NCI-H2029 treated with DMSO at 0.1 percent for 48 hours (cell line): ENCODE measurements around the gene MED12L.

Experiments used
- DNase-seq: peaks from one replicate; lab custom pipeline; 2025; lab: John Stamatoyannopoulos, UW

The MED12L gene

GRCh38 chr3:151425627-151426340 lies 340.3 kb downstream of the MED12L start:
- DNase-seq, result no peak

GRCh38 chr3:151426341-151426657 lies 340.8 kb downstream of the MED12L start:
- DNase-seq, result no peak

GRCh38 chr3:151428386-151428785 lies 342.9 kb downstream of the MED12L start:
- no peak for DNase-seq

GRCh38 chr3:151430821-151431484 lies 345.5 kb downstream of the MED12L start:
- DNase-seq, result no peak

- DNase-seq, result no peak
These were observed 346.5 kb downstream of the MED12L start for GRCh38 chr3:151431940-151432339.

- no peak for DNase-seq
These were observed 347.3 kb downstream of the MED12L start for GRCh38 chr3:151432616-151433372.

GRCh38 chr3:151434151-151434890 lies 348.9 kb downstream of the MED12L start:
- DNase-seq, result no peak

GRCh38 chr3:151436675-151437446 lies 351.4 kb downstream of the MED12L start:
- no peak for DNase-seq

- no peak for DNase-seq
These were observed 352.4 kb downstream of the MED12L start for GRCh38 chr3:151437906-151438305.

- peak; percentile 21 for DNase-seq
These were observed 354.2 kb downstream of the MED12L start for GRCh38 chr3:151439652-151440125.

GRCh38 chr3:151440940-151441339 lies 355.5 kb downstream of the MED12L start:
- no peak for DNase-seq

GRCh38 chr3:151443583-151443982 lies 358.1 kb downstream of the MED12L start:
- DNase-seq, result no peak

- DNase-seq, result no peak
These were observed 360.0 kb downstream of the MED12L start for GRCh38 chr3:151445273-151446001.

- DNase-seq, result no peak
These were observed 360.5 kb downstream of the MED12L start for GRCh38 chr3:151446002-151446340.

GRCh38 chr3:151452368-151452767 lies 366.9 kb downstream of the MED12L start:
- no peak for DNase-seq

GRCh38 chr3:151452841-151453240 lies 367.4 kb downstream of the MED12L start:
- DNase-seq, result no peak

GRCh38 chr3:151456065-151456464 lies 370.6 kb downstream of the MED12L start:
- DNase-seq, result no peak

- DNase-seq, result no peak
These were observed 373.9 kb downstream of the MED12L start for GRCh38 chr3:151459358-151459757.

- DNase-seq, result no peak
These were observed 374.8 kb downstream of the MED12L start for GRCh38 chr3:151460228-151460627.

- peak; percentile 2 for DNase-seq
These were observed 375.4 kb downstream of the MED12L start, which contains the start of gene IGSF10 for GRCh38 chr3:151460774-151461450. Gene IGSF10 (minus strand): TSS chr3:151461061. CDS start chr3:151458709, 2,352 bp downstream.
